GM23248 (cell line): ENCODE results near the gene DUOXA1.
"Not testable (repeated sequence)": the region's sequence is repeated elsewhere in the genome, so short reads cannot be mapped to it uniquely, and the experiment has no call there.

Source experiments
- EZH2 ChIP-seq: fragments of 200-600 bp; sonication (generic); IDR thresholded peaks from 2 replicates; pipeline ENCODE4 v1.6.1; 2018; ENCODE audit warnings: antibody characterized with exemption, mild to moderate bottlenecking; ENCODE audit not compliant: insufficient read depth, poor library complexity, severe bottlenecking
- EZH2phosphoT487 ChIP-seq: fragments of 200-600 bp; sonication (generic); IDR thresholded peaks from 2 replicates; pipeline ENCODE4 v1.6.1; 2018; ENCODE audit warnings: antibody characterized with exemption, moderate library complexity, mild to moderate bottlenecking, low read depth; ENCODE audit not compliant: insufficient read depth

DNA sequence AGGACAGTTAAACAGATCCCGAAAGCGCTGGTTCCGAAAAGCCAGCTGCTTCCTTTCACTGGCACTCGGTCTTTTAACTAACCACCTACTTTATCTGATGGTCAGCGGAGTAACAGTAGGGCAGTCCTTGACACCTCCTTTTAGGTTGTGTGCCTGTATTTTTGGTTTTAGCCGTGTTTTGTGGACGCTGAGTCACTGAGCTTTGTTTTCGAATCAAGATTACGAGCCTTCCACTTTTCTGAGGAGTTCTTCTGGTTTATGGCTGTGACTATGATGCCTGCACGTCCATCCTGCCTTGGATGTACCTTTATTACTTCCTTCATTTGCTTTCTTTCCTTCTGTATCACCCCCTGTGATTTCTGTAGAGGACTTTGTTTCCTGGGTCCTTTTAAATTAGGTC lies 47.3 kb downstream of the DUOXA1 start:
- not testable (repeated sequence) for TF ChIP-seq EZH2, EZH2phosphoT487
